GM19372 (cell line): Measurements from ENCODE around the gene MAPRE2.

Experiments
- ATAC-seq: cut with Tn5 transposase; IDR thresholded peaks from one replicate; pipeline ENCODE4 v1.9.1; 2021; ENCODE audit warnings: mild to moderate bottlenecking, low read depth, moderate library complexity; ENCODE audit not compliant: unreplicated experiment

The MAPRE2 gene

GRCh38 chr18:35172009-35172408, 130.8 kb downstream of the MAPRE2 start:
- ATAC-seq, result no peak

GRCh38 chr18:35172451-35173035, 131.3 kb downstream of the MAPRE2 start:
- no peak for ATAC-seq

- ATAC-seq, result no peak
Measured at GRCh38 chr18:35174093-35174731, 133.0 kb downstream of the MAPRE2 start.

DNA sequence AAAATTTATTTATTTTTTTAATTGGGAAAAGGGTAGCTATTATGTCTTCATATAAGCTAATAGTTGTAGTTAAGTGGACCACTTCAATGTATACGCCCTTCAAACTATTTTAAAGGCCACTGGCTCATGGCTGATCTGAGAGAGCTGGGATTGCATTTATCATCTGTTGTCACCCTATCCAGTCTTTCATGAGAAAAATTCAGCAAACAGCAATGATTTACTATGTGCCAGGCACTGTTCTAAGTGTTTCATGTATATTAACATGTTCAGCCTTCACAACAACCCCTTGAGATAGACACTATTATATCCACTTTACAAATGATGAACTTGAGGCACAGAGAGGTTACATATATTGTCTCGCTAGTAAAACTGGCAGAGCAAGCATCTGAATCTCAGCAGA, 133.5 kb downstream of the MAPRE2 start:
- ATAC-seq, result no peak

DNA sequence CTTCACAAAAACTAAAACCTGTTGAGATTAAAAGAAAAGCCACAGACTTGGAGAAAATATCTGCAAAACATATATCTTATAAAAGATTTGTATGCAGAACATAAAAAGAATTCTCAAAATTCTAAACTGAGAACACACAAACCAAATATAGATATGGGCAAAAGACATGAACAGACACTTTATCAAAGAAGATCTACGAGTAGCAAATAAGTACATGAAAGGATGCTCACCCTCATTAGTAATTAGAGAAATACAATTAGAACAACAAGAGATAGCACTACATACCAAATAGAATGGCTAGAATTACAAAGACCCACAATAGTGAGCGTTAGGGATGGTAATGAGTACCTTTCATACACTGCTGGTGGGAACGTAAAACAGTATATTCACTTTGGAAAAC, 135.7 kb downstream of the MAPRE2 start:
- no peak for ATAC-seq

DNA sequence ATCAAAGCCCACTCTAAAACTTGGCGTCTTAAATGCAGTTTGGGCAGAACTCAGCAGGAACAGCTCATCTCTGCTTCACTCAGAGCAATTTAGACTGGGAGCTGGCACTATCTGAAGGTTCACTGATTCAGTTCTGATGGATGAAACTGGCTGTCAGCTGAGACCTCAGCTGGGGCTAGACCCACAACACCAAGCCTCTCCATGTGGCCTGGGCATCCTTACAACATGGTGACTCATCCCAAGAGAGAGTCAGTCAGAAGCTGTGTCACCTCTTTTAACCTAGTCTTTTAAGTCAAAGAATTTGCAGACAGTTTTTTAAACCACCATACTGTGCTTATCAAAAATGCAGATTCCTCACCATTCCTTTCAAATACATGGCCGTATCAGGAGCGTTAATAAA, 137.0 kb downstream of the MAPRE2 start:
- ATAC-seq, result no peak

GRCh38 chr18:35179906-35180305, 138.7 kb downstream of the MAPRE2 start:
- ATAC-seq, result no peak

- no peak for ATAC-seq
Measured at GRCh38 chr18:35180455-35180854, 139.2 kb downstream of the MAPRE2 start.

GRCh38 chr18:35182151-35182550, 140.9 kb downstream of the MAPRE2 start:
- no peak for ATAC-seq

- no peak for ATAC-seq
Measured at GRCh38 chr18:35183886-35184285, 142.7 kb downstream of the MAPRE2 start.

GRCh38 chr18:35185771-35186170, 144.6 kb downstream of the MAPRE2 start:
- ATAC-seq, result no peak

DNA sequence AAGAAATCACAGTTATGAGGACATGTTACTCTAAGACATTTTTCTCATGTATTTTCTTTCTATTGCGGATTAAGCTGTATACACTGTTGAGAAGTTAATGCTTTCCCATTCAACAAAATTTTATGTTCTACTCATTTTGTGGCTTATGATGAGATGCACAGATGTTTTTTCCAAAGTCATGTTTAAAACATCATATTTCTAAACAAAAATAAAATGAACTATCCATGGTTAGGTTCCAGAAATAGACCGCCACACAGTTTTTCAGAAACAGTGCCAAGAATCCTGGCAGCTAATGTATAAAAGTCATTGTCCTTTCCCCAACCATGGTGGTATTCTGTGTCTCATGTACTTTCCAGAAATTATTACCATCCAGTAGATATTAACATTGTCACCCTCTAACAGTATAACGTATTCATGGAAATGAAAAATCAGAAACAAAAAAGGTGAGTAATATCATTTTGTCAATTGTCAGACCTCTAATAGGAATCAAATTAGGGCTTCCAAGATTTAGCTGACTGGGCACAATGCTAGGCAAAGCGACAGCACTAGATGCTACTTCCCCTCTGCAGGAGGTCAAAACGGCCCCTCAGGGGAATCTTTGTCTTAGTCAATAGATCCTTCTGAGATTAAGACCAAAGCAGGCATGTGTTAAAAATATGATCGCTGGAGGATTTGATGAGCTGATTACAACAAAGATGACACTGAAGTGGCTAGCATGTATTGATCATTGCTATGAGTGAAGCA, 145.2 kb downstream of the MAPRE2 start:
- no peak for ATAC-seq

GRCh38 chr18:35189510-35189909, 148.3 kb downstream of the MAPRE2 start:
- no peak for ATAC-seq

DNA sequence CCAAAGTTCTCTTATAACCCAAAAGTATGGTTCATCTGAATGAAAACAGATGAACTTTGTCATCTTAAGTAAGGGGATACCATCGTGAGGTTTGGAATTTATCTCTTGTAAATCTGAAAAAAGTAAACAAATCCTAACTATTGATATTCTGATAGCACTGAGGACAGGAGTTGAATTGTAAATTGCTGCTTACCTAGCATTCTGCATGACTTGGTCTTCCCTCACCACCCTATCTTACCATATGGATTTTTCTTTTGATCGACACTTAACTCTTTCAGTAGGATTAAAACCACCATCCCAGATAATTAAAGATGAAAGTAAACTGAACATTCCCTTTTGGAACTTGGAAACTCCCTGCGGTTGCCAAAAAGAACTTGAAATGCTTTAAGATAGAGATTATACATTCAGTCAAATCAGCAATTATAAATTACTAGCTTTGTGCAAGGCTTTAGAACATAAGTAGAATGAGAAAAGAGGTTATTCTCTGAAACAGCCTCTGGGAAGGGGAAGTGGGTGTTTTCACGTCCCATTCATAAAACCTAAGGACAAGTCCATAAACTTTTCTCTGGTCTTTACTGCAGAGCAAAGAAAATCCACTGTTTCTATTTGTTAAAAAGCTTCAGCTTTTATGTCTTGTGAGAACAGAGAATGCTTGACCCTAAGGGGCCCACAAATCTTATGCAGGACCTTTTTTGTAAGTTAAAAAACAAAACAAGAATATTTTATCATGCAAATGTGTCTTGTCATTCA, 149.9 kb downstream of the MAPRE2 start:
- ATAC-seq, result no peak

DNA sequence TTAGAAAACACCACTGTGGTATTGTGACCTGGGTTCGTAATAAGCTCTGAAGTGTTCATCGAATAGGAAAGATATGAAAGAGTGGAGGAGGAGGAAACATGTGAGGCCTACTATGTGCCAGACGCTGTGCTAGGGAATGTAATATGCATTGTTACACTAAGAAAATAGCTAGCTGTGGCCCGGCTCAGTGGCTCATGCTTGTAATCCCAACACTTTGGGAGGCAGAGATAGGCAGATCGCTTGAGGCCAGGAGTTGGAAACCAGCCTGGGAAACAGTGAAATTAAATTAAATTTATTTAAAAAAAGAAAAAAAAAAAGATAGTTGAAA, 150.4 kb downstream of the MAPRE2 start:
- ATAC-seq, result no peak

- no peak for ATAC-seq
Measured at GRCh38 chr18:35192415-35192814, 151.2 kb downstream of the MAPRE2 start.
